GM21423 (cell line): Measurements from ENCODE around the gene DNMT3A.

ENCODE experiments used
- ATAC-seq: cut with Tn5 transposase; IDR thresholded peaks from one replicate; pipeline ENCODE4 v1.9.1; 2021; ENCODE audit warnings: mild to moderate bottlenecking, moderate library complexity; ENCODE audit not compliant: unreplicated experiment

DNMT3A gene

DNA sequence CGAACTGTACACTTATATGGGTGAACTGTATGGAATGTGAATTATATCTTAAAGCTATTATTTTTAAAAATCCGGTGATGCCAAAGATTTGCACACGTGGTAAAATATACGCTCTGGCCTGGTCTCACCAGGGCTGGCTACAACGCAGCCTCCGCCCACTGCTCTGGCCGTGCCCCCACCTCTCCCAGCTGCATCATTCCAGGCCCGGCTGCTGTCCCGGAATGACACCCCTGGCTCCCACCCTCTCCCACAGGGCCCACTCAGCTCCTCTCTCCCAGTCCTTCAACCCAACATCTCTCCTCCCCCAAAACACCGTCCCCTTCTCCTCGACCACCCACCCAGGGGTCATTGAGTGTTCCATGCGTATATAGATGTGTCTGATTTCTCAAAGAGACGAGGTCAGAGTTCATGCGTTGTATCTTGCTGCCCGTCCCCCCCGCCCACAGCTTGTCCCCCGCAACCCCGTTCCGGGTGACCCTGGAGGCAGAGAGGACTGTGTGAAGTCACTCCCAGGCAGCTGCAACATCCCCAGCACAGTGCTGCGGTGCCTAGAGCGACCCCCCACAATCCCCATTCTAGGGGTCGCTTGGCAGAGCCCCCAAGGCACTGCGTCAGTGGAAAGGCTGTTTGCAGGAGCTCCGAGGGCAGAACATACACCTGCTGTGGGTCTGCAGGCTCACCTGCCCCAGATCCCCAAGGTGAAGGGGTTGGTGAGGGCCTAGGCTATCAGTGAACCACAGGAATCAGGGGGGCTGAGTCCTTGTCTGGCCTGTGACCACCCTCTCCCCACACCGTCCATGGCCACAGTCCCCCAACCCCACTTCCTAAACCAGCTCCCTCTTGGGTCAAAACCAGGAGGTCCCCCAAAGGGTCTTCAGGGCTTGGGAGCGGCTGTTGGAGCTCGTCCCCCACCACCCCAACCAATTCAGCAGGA is 13.3 kb downstream of the DNMT3A start:
- ATAC-seq = no peak

DNA sequence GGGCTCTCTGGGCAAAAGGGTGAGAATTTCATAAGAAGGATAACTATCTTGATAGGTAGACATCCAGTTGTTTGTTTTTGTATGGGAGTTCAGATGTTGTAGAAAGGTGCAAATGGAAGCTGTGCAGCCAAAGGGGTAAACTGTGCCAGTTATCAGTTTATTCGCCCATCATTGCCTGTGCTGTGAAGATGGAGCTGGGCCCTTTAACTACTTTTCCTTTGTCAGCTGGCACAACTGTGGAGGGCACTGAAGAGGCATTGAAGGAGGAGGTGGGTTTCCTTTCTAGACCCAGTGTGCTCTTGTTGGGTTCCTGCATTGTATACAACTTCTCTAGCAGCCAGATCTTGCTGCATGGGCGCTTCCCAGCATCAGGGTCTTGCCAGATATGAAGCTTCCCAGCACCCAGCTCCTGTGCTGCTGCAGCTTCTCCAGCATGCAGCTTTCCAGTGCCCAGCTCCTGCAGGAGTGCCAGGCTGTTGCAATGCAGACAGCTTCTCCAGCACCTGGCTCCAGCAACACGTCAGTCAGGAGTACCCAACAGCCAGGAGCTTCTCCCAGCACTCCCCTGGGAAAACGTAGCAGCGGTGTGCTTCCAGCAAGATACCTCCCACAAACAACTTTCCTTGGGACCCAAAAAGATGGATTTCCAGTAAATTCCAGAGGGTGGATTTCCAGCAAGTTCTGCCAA is 15.3 kb downstream of the DNMT3A start:
- ATAC-seq = no peak

DNA sequence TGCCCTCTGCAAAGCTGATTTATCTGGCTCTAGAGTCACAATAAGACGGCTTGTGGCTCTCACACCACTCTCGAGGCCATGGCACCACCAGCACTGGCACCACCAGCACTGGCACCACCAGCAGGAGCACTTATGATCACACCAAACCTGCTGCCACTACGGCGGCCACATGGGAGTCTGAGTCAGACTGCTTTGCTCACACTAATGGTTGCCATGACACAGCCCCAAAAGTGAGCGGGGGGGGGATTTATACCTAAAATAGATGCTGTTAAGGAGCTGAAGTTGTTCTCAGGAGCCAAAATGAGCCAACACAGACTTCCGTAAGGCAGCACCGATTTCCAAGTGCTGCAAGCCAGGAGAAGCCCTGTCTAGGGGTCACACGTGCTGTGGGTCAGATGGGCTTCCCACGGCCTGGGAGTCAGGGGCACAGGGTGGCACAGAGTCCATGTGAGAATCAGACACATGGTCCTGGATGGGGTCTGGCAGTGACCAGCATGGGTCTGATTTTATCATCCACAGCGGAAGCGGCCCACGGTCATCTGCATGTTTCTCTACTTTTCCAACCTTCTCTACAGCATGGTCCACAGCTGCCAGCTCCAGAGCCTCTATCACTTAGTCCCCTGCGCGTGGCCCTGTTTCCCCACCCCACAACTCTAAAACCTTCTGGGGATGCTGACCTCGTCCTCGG is 16.7 kb downstream of the DNMT3A start:
- ATAC-seq = no peak

DNA sequence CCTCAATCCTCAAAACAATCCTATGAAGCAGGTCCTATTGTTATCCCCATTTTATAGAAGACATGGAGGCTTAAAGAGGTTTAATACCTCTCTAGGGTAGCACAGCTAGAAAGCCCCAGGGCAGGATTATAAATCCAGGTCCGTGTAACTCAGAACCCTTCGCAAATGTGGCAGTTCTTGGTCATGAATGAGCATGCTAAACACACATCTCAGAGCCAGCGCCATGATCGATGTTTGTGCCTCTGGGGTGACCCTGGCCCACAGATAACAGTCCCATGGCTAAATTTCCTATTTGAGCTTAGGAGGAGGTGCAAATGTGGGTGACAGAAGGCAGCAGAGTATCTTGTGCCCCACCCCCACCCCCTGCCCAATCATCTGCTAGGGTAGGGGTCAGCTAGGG is 17.5 kb downstream of the DNMT3A start:
- ATAC-seq = no peak

DNA sequence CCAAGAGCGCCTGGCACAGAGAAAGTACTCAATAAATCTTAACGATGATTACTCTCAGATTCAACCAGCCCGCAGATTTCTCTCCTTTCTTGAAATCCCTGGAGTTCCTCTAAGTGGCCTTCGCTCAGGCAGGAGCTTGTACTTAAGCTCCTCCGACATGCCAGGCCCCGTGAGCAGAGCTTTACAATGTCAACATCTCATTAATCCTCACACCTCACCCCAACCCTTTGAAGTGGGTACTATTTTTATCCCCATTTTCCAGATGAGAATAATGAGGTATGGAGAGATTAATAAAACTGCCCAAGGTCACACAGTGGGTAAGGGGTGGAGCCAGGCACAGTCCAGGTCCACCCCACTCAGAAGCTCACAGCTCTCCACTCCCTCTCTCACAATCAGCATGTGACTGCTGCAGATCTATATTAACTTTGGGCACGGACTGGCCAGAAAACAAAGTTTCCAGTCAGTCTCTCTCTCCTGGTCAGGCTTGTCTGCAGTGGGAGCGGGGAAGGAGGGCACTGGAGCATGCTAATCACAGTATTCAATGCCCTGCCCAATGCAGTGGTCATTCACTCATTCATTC is 18.0 kb downstream of the DNMT3A start:
- no peak for ATAC-seq

DNA sequence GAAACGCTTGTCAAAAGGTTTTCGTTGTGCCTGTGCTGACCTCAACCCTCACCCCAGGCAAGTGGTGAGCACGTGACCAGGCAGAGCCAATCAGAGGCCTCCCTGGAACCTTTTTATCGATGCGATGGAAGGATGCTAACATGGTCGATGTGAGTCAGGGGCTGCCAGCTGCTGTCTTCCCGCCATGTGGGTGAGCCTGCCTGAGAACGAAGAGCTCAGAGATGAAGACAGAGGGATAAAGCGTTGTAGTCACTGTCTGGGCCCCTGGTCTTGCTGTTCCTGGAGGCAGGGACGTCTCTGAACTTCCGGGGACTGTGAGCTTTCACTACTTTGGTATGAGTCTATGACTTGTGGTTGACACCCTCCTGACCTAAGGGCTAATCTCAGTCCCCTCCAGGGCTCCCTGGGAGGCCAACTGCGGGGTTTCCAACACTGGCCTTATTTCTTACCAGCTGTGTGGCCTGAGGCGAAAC is 18.6 kb downstream of the DNMT3A start:
- no peak for ATAC-seq

DNA sequence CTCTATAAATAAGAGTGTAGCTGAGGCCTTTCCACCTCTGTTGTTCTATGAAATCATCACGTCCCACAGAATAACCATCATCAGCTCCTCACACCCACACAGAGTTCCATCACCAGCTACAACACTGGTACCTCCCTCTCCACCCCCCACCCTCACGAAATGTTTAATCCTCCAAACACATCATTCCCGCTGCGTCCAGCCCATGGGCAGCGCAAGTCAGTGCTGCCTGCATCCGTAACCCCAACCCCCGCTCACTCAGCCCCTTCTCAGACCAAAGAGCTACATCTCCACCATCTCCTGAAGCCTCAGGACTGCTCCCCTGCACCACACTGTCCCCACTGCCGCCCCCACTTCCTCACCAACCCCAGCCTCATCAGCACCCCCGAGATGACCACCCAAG is 19.4 kb downstream of the DNMT3A start:
- ATAC-seq = no peak

DNA sequence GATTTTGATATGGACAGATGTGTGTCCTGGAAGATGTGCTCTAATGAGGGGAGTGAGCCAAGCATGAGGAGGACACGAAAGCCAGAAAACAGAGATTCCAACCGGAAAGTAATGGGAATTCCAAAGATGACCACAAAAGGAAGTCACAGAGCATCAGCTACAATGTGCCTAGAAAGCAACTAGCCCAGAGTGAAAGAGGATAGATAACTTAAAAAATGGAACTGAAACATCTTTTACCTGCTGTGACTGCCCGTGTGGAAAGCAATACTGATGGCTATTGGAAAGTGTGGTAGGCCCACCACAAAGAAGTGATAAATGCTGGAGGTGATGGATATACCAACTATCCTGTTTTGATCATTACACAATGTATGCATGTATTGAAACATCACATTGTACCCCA is 21.6 kb downstream of the DNMT3A start:
- ATAC-seq = peak; percentile 74

DNA sequence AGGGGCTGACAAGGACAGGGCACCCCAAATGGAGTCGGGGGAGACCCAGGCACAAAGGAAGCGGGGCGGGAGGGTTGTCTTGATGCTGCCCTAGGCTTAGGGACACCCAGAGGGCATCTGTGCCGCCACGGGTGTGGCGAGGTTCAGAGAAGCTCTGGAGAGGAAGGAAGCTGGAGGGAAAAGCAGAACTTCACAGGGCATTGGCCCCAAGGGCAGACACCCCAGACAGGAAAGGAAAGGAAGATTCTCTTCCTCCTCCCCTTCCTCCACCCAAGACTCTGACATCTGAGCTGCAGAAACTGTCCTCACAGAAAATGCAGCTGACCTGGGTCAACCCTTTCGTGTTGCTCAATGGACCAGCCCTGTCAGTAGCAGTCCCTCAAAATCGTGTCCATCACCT is 25.6 kb downstream of the DNMT3A start:
- no peak for ATAC-seq

DNA sequence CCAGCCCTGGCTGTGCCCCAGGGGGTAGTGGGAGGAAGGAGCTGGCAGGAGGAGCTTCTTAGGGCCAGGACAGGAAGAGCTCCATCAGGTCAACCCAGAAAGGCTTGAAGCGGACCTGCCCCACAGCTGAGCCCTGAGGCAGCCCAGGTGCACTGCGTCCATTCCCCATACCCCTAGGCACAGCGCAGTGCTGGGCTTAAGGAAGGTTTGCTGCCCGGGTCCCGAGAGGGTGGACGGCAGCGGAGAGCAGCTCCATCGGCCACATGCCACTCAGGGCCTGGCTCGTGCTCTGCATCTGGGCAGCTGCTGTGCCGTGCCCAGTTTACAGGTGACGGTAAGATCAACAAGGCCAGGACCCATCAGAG is 26.4 kb downstream of the DNMT3A start:
- ATAC-seq = no peak

DNA sequence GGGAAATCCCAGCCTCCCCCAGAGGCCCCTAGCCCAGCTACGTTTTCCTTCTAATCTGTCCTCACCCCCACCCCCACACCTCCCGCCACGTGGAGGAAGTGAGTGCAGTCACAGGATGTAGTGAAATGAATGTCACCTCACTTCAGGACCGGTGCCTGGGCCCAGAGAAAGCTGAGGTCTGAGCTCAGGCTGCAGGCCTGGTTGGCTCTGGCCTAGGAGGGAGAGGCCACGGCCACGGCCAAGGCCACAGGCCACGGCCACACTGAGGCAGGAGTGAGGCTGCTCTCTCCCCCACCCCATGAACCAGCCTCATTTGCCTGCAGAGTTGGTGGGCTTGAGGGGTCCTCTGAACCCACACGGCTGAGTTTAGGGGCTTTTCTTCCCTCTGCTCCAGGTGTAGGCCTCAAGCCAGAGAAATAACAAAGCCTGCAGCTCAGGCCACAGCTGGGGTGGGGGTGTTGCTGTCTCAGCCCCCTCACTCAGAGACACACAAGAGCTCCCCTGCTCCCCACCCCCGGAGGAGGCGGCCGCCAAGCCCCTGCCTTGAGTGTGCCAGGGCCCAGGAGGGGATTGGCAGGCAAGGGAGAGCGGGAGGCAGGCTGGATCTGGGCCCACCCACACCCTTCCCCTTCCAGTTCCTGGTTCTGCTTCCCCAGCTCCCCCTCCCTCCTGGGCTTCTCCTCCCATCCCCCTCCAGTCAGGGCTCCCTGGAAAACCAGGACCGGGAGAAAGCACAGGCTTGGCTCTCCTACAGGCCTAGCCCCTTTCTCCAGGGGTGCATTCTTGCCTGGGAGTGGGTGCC is 27.0 kb downstream of the DNMT3A start:
- no peak for ATAC-seq

DNA sequence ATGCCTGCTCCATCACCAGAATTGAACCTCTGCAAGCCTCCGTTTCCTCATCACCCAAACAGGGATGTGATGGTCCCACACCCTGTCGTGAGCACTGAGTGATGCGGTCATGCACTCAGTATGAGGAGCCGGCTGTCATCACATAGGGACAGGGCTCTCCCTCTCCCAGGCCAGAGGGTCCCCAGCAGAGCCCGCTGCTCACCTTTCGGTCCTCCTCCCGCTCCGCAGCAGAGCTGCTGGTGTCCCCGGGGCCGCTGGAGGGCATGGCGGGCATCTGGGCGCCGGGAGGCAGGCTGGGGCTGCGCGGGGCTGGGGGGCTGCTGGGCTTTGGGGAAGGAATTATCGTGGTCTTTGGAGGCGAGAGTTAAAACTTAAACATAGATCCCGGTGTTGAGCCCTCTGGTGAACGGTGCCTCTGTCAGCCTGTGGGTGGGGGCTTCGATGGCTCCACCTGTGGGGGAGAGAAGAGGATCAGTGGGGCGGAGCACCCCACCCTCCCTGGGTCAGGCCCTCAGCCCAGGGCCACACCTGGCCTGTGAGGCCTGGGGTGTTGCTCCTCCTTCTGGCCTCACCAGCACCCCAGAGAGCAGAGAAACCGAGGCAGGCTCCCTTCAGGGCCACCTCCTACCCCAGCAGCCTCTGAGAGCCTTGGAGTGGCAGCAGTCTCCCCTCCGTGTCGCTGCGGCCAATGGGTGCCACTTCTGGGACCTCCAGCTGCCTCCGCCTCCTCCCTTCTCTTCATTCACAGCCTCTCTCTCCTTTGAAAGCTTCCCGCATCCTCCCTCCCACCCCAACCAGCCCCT is 27.8 kb downstream of the DNMT3A start:
- no peak for ATAC-seq

DNA sequence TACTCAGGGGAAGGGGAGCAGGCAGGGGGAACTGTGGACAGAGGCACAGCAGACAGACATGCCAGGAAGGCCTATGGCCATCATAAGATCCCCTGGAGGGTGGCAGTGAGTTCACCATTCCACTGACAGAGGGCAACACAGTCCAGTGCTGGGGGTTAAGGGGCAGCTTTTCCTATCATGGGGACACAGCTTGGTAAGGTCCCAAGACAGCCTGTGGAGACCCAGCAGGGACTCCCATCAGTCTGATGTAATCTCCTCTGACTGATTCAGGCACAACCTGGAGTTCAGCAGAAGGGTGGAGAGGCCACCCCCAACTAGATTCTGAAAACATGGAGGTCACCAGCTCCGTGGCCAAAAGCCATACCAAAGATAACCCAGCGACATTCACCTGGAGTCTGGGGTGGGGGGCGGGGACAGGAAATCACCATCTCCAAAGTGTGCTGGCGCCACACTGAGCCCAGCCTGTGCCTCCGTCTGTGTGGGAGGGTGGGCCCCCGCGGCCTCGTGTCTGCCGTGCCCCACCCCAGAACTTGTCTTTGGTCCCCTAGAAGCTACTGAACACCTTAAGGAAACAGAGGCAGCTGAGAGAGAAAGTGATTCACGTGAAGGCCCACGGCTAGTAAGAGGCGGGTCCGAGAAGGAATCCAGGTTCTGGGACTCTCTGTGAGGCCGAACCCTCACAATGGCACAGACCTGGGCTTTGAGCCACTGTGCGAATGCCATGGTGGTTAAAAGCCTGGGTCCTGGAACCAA is 28.6 kb downstream of the DNMT3A start:
- no peak for ATAC-seq

DNA sequence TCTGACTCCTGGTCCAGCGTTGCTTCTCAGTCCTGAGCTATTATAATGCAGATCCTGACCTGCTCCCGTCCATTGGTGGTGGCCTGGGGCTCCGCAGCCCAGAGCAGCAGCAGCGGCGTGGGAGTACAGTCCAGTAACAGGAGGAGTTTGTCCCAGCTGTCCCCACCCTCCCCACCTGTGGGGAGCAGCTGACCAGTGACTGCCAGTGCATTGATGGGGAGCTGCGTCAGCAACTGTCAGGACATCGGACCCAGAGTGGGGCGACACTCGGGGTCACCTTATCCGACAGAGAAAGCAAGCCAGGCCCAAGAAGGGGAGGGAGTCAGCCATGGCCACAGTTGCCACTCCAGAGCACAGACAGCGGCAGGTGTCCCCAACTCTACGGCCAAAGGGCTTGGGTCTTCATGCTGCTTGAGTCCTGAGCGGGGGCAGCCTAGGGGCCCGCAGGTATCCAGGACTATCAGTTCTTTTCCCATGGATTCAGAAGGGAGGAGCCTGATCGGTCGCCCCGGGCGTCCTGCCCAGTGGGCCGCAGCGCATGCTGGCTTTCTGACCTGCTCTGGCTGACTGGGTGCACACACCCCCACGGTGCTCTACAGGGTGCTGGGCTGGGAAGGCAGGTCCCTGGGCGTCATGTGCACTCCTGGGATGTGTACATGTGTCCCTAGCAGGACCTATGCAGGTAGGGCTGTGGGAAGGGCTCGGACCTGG is 29.7 kb downstream of the DNMT3A start:
- no peak for ATAC-seq

DNA sequence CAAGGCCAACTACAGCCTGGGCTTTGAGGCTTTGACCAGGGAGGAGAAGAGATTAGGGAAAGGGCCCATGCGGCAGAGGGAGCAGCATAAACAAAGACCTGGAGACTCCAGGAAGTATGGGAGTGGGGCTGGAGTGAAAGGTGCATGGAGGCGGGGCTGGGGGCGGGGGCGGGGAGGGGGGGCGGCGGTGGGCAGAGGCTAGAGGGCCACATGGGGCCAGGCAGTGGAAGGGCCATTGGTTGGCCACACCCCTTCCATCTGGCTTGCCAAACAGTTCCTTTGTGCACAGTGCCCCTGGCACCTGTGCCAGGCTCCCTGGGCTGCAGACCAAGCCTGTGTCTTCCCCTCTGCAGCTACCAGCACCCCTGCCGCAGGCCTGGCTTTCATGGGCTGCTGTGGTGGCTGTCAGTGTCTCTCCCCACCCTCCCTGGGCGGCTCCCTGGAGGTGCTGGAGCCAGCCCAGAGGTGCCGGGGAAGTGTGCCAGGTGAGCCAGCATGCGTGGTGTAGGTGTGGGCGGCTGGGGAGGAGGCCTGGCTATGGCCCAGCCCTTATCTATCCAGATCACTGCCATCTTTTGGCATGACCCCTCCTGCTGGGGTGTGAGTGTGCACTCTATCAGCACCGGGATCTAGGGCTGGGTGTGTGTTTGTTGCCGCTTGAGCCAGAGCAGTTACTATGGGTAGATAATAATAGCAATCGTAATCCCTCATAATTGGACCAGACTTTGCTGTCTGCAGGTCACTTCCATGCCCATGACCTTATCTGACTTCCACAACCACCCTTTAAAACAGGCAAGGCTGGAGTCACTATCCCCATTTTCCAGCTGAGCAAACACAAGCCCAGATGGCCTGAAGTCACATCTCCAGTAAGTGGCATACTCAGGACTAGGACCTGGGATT is 30.5 kb downstream of the DNMT3A start:
- no peak for ATAC-seq

DNA sequence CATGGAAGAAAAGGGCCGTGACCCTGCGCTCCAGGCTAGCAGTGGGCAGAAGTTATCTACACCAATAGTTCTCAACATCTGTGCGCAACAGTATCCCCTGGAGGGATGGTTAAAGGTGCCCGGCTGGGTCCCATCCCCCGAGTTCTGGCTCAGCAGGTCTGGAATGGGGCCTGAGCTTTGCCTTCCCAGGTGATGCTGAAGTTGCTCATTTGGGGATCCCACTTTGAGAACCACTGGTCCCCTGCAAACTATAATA is 31.1 kb downstream of the DNMT3A start:
- no peak for ATAC-seq

DNA sequence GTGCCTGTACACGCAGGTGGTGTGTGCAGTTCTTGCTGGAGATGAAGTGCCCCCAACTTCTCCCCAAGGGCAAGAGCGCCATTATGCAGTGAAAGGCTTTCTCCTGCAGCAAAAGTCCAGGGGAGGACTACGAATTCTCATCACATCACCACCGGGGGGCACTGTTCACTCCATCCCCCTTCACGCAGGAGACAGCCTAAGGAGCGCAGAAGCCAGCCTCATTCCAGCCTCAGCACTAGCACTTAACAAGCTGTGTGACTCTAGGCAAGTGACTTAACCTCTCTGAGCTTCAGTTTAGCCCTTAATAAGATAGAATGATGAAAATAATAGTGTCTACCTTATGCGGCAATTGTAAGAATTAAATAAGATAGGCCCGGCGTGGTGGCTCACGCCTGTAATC is 32.3 kb downstream of the DNMT3A start:
- no peak for ATAC-seq

DNA sequence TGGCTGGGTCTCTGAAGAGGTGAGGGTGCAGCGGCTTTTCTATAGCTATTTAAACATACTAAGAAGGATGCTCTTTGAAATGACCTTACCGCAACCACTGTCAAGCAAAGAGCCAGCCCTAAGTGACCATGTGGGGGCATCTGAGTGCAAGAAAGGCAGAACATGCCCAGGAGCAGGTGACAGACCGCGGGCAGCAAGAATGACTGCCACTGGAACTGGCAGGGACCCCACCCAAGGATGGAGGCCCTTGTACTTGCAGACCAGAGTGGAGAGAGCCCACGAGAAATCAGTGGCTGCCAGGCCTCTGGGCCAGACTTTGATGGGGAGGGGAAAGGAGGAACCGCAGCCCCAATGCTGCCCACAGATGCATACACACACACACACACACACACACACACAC is 33.1 kb downstream of the DNMT3A start:
- ATAC-seq = no peak
